Activated CD4-positive, alpha-beta T cell treated with anti-CD3 and anti-CD28 coated beads, Interleukin-2, amount 10 ng/mL, durations not matched to agents 24 days and 14 days (primary cell): ENCODE measurements around the gene ANO2. TPM values are rescaled to one million over a fixed set of nuclear protein-coding genes. Genes with fewer than 3 reads are reported as not detected.

Experiments
- DNase-seq: peaks from one replicate; pipeline ENCODE4 v3.0.0; 2022
- H3K27ac Mint-ChIP-seq: one replicate; pipeline ENCODE4 v1.8.0; 2022; ENCODE audit warnings: mild to moderate bottlenecking, mixed read lengths
- H3K27me3 Mint-ChIP-seq: one replicate; pipeline ENCODE4 v1.8.0; 2022; ENCODE audit warnings: mixed read lengths
- H3K36me3 Mint-ChIP-seq: one replicate; pipeline ENCODE4 v1.8.0; 2022; ENCODE audit warnings: low read depth, mild to moderate bottlenecking, mixed read lengths
- H3K4me1 Mint-ChIP-seq: one replicate; pipeline ENCODE4 v1.8.0; 2021; ENCODE audit warnings: mixed read lengths
- H3K4me3 Mint-ChIP-seq: one replicate; pipeline ENCODE4 v1.8.0; 2022; ENCODE audit warnings: mild to moderate bottlenecking, moderate library complexity, mixed read lengths
- H3K9me3 Mint-ChIP-seq: one replicate; pipeline ENCODE4 v1.8.0; 2021; ENCODE audit warnings: mixed read lengths
- intact Hi-C: fragments of 100-400 bp; cut with micrococcal nuclease; formaldehyde crosslinking; loops from one replicate; pipeline ENCODE4 v1.15.1; 2023
- total RNA-seq: library from RNA; stranded (reverse); gene quantifications from 2 replicates; pipeline ENCODE4 v1.2.3, GENCODE V29; 2022

ANO2 gene
- total RNA-seq: not detected in 2 replicates

GRCh38 chr12:5945071-5946008 is at the start of gene ANO2:
ANO2 (minus strand) TSS chr12:5945259; CDS start chr12:5945217, 42 bp downstream.
- intact Hi-C loops: no loop called here
- peaks cover 58% of the 10 kb centered on the region for H3K27me3 Mint-ChIP-seq
- H3K27ac Mint-ChIP-seq: no peak within 1 kb of the TSS
- no peaks in the 10 kb centered on the region for H3K9me3 Mint-ChIP-seq
- H3K36me3 Mint-ChIP-seq: no peaks in the 10 kb centered on the region
- no peak for DNase-seq
- no peaks in the 10 kb centered on the region for H3K4me1 Mint-ChIP-seq
- no peak within 1 kb of the TSS for H3K4me3 Mint-ChIP-seq

- H3K27ac Mint-ChIP-seq: no peak overlapping the region
- intact Hi-C loops: no loop called here
- no peaks in the 10 kb centered on the region for H3K36me3 Mint-ChIP-seq
- peak; percentile 35 for DNase-seq
- no peaks in the 10 kb centered on the region for H3K9me3 Mint-ChIP-seq
- no peak overlapping the region for H3K4me3 Mint-ChIP-seq
- H3K27me3 Mint-ChIP-seq: peaks cover 5% of the 10 kb centered on the region
- H3K4me1 Mint-ChIP-seq: peaks cover 2% of the 10 kb centered on the region
Measured at GRCh38 chr12:5989621-5990020, 44.6 kb upstream of the ANO2 start.

- Mint-ChIP-seq H3K4me1 (peaks cover 2% of the 10 kb centered on the region), H3K9me3 (no peaks in the 10 kb centered on the region), H3K36me3 (no peaks in the 10 kb centered on the region), H3K27me3 (peaks cover 3% of the 10 kb centered on the region), H3K27ac (no peak overlapping the region), H3K4me3 (no peak overlapping the region)
- DNase-seq: peak; percentile 91
- intact Hi-C loops: loop anchor here (1.0 kb wide), 2 partner anchors 52 to 297 kb away; no protein-coding TSS in a partner anchor
Measured at GRCh38 chr12:5988659-5989116, 43.6 kb upstream of the ANO2 start.

- DNase-seq: peak; percentile 51
- H3K27ac Mint-ChIP-seq: no peak overlapping the region
- H3K4me3 Mint-ChIP-seq: no peak overlapping the region
- no peaks in the 10 kb centered on the region for H3K36me3 Mint-ChIP-seq
- H3K4me1 Mint-ChIP-seq: peaks cover 2% of the 10 kb centered on the region
- peaks cover 3% of the 10 kb centered on the region for H3K27me3 Mint-ChIP-seq
- intact Hi-C loops: loop anchor here (1.0 kb wide), 2 partner anchors 52 to 297 kb away; no protein-coding TSS in a partner anchor
- no peaks in the 10 kb centered on the region for H3K9me3 Mint-ChIP-seq
Measured at GRCh38 chr12:5988088-5988487, 43.0 kb upstream of the ANO2 start.

- Mint-ChIP-seq H3K27me3 (peaks cover 3% of the 10 kb centered on the region), H3K9me3 (no peaks in the 10 kb centered on the region), H3K4me1 (peaks cover 2% of the 10 kb centered on the region), H3K4me3 (no peak overlapping the region), H3K36me3 (no peaks in the 10 kb centered on the region), H3K27ac (no peak overlapping the region)
- DNase-seq: no peak
- intact Hi-C loops: no loop called here
Measured at GRCh38 chr12:5987573-5987972, 42.5 kb upstream of the ANO2 start.

- Mint-ChIP-seq H3K9me3 (no peaks in the 10 kb centered on the region), H3K4me1 (peaks cover 2% of the 10 kb centered on the region), H3K27ac (no peak overlapping the region), H3K27me3 (peaks cover 3% of the 10 kb centered on the region), H3K4me3 (no peak overlapping the region), H3K36me3 (no peaks in the 10 kb centered on the region)
- intact Hi-C loops: no loop called here
- no peak for DNase-seq
Measured at GRCh38 chr12:5985471-5985870, 40.4 kb upstream of the ANO2 start.

- no peak overlapping the region for H3K4me3 Mint-ChIP-seq
- no peak overlapping the region for H3K27ac Mint-ChIP-seq
- intact Hi-C loops: no loop called here
- H3K27me3 Mint-ChIP-seq: peaks cover 3% of the 10 kb centered on the region
- no peaks in the 10 kb centered on the region for H3K36me3 Mint-ChIP-seq
- H3K9me3 Mint-ChIP-seq: no peaks in the 10 kb centered on the region
- H3K4me1 Mint-ChIP-seq: peaks cover 2% of the 10 kb centered on the region
- DNase-seq: peak; percentile 49
Measured at GRCh38 chr12:5984873-5985272, 39.8 kb upstream of the ANO2 start.

GRCh38 chr12:5982106-5982505 is 37.0 kb upstream of the ANO2 start:
- no peak overlapping the region for H3K27ac Mint-ChIP-seq
- no peaks in the 10 kb centered on the region for H3K27me3 Mint-ChIP-seq
- H3K4me3 Mint-ChIP-seq: no peak overlapping the region
- H3K9me3 Mint-ChIP-seq: no peaks in the 10 kb centered on the region
- intact Hi-C loops: no loop called here
- peak; percentile 35 for DNase-seq
- H3K36me3 Mint-ChIP-seq: no peaks in the 10 kb centered on the region
- no peaks in the 10 kb centered on the region for H3K4me1 Mint-ChIP-seq

GRCh38 chr12:5977556-5977955 is 32.5 kb upstream of the ANO2 start:
- H3K27me3 Mint-ChIP-seq: peaks cover 2% of the 10 kb centered on the region
- no peak overlapping the region for H3K4me3 Mint-ChIP-seq
- no peaks in the 10 kb centered on the region for H3K4me1 Mint-ChIP-seq
- no peaks in the 10 kb centered on the region for H3K36me3 Mint-ChIP-seq
- no peak overlapping the region for H3K27ac Mint-ChIP-seq
- intact Hi-C loops: no loop called here
- H3K9me3 Mint-ChIP-seq: no peaks in the 10 kb centered on the region
- DNase-seq: no peak

GRCh38 chr12:5976711-5977110 is 31.7 kb upstream of the ANO2 start:
- no peaks in the 10 kb centered on the region for H3K9me3 Mint-ChIP-seq
- H3K4me1 Mint-ChIP-seq: no peaks in the 10 kb centered on the region
- peaks cover 2% of the 10 kb centered on the region for H3K27me3 Mint-ChIP-seq
- H3K27ac Mint-ChIP-seq: no peak overlapping the region
- intact Hi-C loops: no loop called here
- no peak overlapping the region for H3K4me3 Mint-ChIP-seq
- DNase-seq: no peak
- no peaks in the 10 kb centered on the region for H3K36me3 Mint-ChIP-seq

- intact Hi-C loops: no loop called here
- Mint-ChIP-seq H3K4me1 (no peaks in the 10 kb centered on the region), H3K27ac (no peak overlapping the region), H3K27me3 (peaks cover 2% of the 10 kb centered on the region), H3K9me3 (no peaks in the 10 kb centered on the region), H3K36me3 (no peaks in the 10 kb centered on the region), H3K4me3 (no peak overlapping the region)
- DNase-seq: no peak
Measured at GRCh38 chr12:5976196-5976595, 31.1 kb upstream of the ANO2 start.

- Mint-ChIP-seq H3K9me3 (no peaks in the 10 kb centered on the region), H3K36me3 (no peaks in the 10 kb centered on the region), H3K4me3 (no peak overlapping the region), H3K27me3 (peaks cover 2% of the 10 kb centered on the region), H3K27ac (no peak overlapping the region), H3K4me1 (no peaks in the 10 kb centered on the region)
- intact Hi-C loops: no loop called here
- no peak for DNase-seq
Measured at GRCh38 chr12:5973461-5974115, 28.5 kb upstream of the ANO2 start.

- no peak overlapping the region for H3K27ac Mint-ChIP-seq
- no peaks in the 10 kb centered on the region for H3K9me3 Mint-ChIP-seq
- intact Hi-C loops: no loop called here
- no peaks in the 10 kb centered on the region for H3K4me1 Mint-ChIP-seq
- no peak overlapping the region for H3K4me3 Mint-ChIP-seq
- no peak for DNase-seq
- peaks cover 2% of the 10 kb centered on the region for H3K27me3 Mint-ChIP-seq
- H3K36me3 Mint-ChIP-seq: no peaks in the 10 kb centered on the region
Measured at GRCh38 chr12:5972387-5972786, 27.3 kb upstream of the ANO2 start.

- H3K4me3 Mint-ChIP-seq: no peak overlapping the region
- no peaks in the 10 kb centered on the region for H3K36me3 Mint-ChIP-seq
- intact Hi-C loops: no loop called here
- no peak overlapping the region for H3K27ac Mint-ChIP-seq
- DNase-seq: no peak
- H3K4me1 Mint-ChIP-seq: no peaks in the 10 kb centered on the region
- no peaks in the 10 kb centered on the region for H3K9me3 Mint-ChIP-seq
- H3K27me3 Mint-ChIP-seq: peaks cover 2% of the 10 kb centered on the region
Measured at GRCh38 chr12:5971194-5971850, 26.3 kb upstream of the ANO2 start.
